Neural cell (in vitro differentiated cells): ENCODE data around the gene AGAP3. TPM values are rescaled to one million over a fixed set of nuclear protein-coding genes. Genes with fewer than 3 reads are reported as not detected.

Experiments
- H2AFZ ChIP-seq: fragments of 200-600, 300-800 bp; sonication (generic), shearing (Covaris generic); 2 replicates; pipeline ENCODE4 v1.6.0; 2014; ENCODE audit warnings: low read depth, mild to moderate bottlenecking, antibody characterized with exemption, low read length, moderate library complexity
- H3F3A ChIP-seq: fragments of 200-600 bp; shearing (Covaris generic); 2 replicates; pipeline ENCODE4 v1.6.1; 2016; ENCODE audit warnings: mild to moderate bottlenecking, moderate library complexity, mixed read lengths, antibody characterized with exemption, low read length; ENCODE audit not compliant: insufficient read depth, poor library complexity, severe bottlenecking
- H3K27ac ChIP-seq: fragments of 200-600, 300-800 bp; sonication (generic), shearing (Covaris generic); 2 replicates; pipeline ENCODE4 v1.5.1; 2014; ENCODE audit warnings: mild to moderate bottlenecking, low read length, moderate library complexity
- H3K27me3 ChIP-seq: fragments of 300-800, 200-600 bp; sonication (generic), shearing (Covaris generic); 2 replicates; pipeline ENCODE4 v1.6.0; 2014; ENCODE audit warnings: mild to moderate bottlenecking, low read depth, low read length, moderate library complexity; ENCODE audit not compliant: insufficient read depth
- H3K36me3 ChIP-seq: fragments of 300-800, 200-600 bp; sonication (generic), shearing (Covaris generic); 2 replicates; pipeline ENCODE4 v1.5.1; 2014; ENCODE audit warnings: mild to moderate bottlenecking, antibody characterized with exemption, low read length, moderate library complexity; ENCODE audit not compliant: insufficient read depth
- H3K4me2 ChIP-seq: fragments of 300-800, 200-600 bp; sonication (generic), shearing (Covaris generic); 2 replicates; pipeline ENCODE4 v1.6.0; 2014; ENCODE audit warnings: mild to moderate bottlenecking, low read length
- H3K4me3 ChIP-seq: fragments of 300-800, 200-600 bp; sonication (generic), shearing (Covaris generic); 2 replicates; pipeline ENCODE4 v1.5.1; 2014; ENCODE audit warnings: mild to moderate bottlenecking, low read length, moderate library complexity
- H3K79me2 ChIP-seq: fragments of 200-600 bp; shearing (Covaris generic); replicated peaks from 2 replicates; pipeline ENCODE4 v1.6.0; 2014; ENCODE audit warnings: mild to moderate bottlenecking, low read length, moderate library complexity; ENCODE audit not compliant: insufficient read depth
- H3K9ac ChIP-seq: fragments of 300-800, 200-600 bp; sonication (generic), shearing (Covaris generic); 2 replicates; pipeline ENCODE4 v1.6.1; 2016; ENCODE audit warnings: mild to moderate bottlenecking, low read length, mixed read lengths
- H3K9me2 ChIP-seq: fragments of 200-600 bp; shearing (Covaris generic); 2 replicates; pipeline ENCODE4 v1.6.1; 2016; ENCODE audit warnings: mild to moderate bottlenecking, low read length, mixed read lengths; ENCODE audit not compliant: insufficient read depth
- H3K9me3 ChIP-seq: fragments of 200-600, 300-800 bp; sonication (generic), shearing (Covaris generic); 2 replicates; pipeline ENCODE4 v1.6.1; 2016; ENCODE audit warnings: mild to moderate bottlenecking, mixed run types, low read length, moderate library complexity, mixed read lengths
- H4K20me1 ChIP-seq: fragments of 200-600 bp; shearing (Covaris generic); 2 replicates; pipeline ENCODE4 v1.6.1; 2016; ENCODE audit warnings: mild to moderate bottlenecking, mixed run types; ENCODE audit not compliant: insufficient read depth
- EP300 ChIP-seq: fragments of 450-650 bp; conservative IDR thresholded peaks from 2 replicates; pipeline ENCODE4 v1.6.1; 2014; ENCODE audit warnings: antibody characterized with exemption, mild to moderate bottlenecking, moderate library complexity; ENCODE audit not compliant: poor library complexity, severe bottlenecking
- EZH2 ChIP-seq: fragments of 200-600, 300-800 bp; shearing (Covaris generic), sonication (generic); IDR thresholded peaks from 2 replicates; pipeline ENCODE4 v1.6.1; 2014; ENCODE audit warnings: antibody characterized with exemption, low read length, borderline replicate concordance, mild to moderate bottlenecking; ENCODE audit not compliant: insufficient read depth, poor library complexity, severe bottlenecking
- MXI1 ChIP-seq: fragments of 450-650 bp; conservative IDR thresholded peaks from 2 replicates; pipeline ENCODE4 v1.6.1; 2014; ENCODE audit warnings: antibody characterized with exemption, mild to moderate bottlenecking; ENCODE audit not compliant: poor library complexity, severe bottlenecking
- POLR2AphosphoS5 ChIP-seq: IDR thresholded peaks from 2 replicates; pipeline ENCODE4 v1.6.1; 2012
- RAD21 ChIP-seq: fragments of 450-650 bp; conservative IDR thresholded peaks from 2 replicates; pipeline ENCODE4 v1.6.1; 2014; ENCODE audit warnings: antibody characterized with exemption, mild to moderate bottlenecking, moderate library complexity
- SMC3 ChIP-seq: fragments of 450-650 bp; conservative IDR thresholded peaks from 2 replicates; pipeline ENCODE4 v1.6.1; 2014; ENCODE audit warnings: antibody characterized with exemption, mild to moderate bottlenecking, moderate library complexity; ENCODE audit not compliant: poor library complexity
- TAF1 ChIP-seq: IDR thresholded peaks from 2 replicates; pipeline ENCODE4 v1.6.1; 2012; ENCODE audit warnings: low read depth
- polyA plus RNA-seq: library from polyadenylated mRNA; depleted of rRNA; stranded (reverse); fragments of >200 nt; gene quantifications from 2 replicates; pipeline ENCODE4 v1.2.3, GENCODE V29; 2014
- TF ChIP-seq, protein P1 (sequence below): fragments of 450-650 bp; IDR thresholded peaks from 2 replicates; pipeline ENCODE4 v1.5.1; 2014; ENCODE audit warnings: antibody characterized with exemption, mild to moderate bottlenecking, moderate library complexity; ENCODE audit not compliant: poor library complexity, severe bottlenecking
- TF ChIP-seq, protein P2 (sequence below): IDR thresholded peaks from 2 replicates; pipeline ENCODE4 v1.6.1; 2012; ENCODE audit warnings: borderline replicate concordance

The AGAP3 gene
- polyA plus RNA-seq, 1 donor from 2014 or later, result 117 TPM

DNA sequence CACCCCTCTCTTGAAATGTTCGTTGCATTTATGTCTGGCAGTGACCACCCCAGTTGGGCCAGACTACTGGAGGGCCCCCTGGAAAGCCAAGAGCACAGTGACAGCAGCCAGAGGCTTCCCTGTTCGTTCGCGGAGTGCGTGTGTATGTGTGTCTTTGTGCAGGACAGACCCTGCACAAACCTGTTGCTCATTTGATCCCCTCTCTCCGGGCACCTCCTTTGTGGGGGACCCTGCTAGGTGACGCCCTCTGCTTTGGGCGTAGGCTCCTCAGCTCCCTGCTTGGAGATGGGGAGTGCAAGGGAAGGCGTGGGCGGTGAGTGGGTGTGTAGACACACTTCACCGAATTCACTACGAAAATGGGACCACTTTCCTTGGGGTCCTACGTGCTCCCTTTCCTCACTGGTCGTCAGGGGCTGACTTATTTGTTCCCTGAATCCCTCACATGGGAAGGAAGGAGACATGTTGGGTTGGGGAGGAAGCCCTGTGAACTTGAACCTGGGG, 38.7 kb downstream of the AGAP3 start:
- no peaks in the 10 kb centered on the region for H3K79me2 ChIP-seq
- H2AFZ ChIP-seq, result no peak overlapping the region
- H3K9me3 ChIP-seq, result no peaks in the 10 kb centered on the region
- H3K9ac ChIP-seq, result peak overlapping the region; percentile 23
- H3K27me3 ChIP-seq, result no peaks in the 10 kb centered on the region
- H3K4me2 ChIP-seq, result no peak overlapping the region
- TF ChIP-seq MXI1 (no peak), POLR2AphosphoS5 (no peak), TAF1 (no peak), RAD21 (no peak), SMC3 (no peak), EZH2 (no peak), EP300 (no peak)
- TF ChIP-seq, protein P1, sequence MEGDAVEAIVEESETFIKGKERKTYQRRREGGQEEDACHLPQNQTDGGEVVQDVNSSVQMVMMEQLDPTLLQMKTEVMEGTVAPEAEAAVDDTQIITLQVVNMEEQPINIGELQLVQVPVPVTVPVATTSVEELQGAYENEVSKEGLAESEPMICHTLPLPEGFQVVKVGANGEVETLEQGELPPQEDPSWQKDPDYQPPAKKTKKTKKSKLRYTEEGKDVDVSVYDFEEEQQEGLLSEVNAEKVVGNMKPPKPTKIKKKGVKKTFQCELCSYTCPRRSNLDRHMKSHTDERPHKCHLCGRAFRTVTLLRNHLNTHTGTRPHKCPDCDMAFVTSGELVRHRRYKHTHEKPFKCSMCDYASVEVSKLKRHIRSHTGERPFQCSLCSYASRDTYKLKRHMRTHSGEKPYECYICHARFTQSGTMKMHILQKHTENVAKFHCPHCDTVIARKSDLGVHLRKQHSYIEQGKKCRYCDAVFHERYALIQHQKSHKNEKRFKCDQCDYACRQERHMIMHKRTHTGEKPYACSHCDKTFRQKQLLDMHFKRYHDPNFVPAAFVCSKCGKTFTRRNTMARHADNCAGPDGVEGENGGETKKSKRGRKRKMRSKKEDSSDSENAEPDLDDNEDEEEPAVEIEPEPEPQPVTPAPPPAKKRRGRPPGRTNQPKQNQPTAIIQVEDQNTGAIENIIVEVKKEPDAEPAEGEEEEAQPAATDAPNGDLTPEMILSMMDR, result no peak
- TF ChIP-seq, protein P2, sequence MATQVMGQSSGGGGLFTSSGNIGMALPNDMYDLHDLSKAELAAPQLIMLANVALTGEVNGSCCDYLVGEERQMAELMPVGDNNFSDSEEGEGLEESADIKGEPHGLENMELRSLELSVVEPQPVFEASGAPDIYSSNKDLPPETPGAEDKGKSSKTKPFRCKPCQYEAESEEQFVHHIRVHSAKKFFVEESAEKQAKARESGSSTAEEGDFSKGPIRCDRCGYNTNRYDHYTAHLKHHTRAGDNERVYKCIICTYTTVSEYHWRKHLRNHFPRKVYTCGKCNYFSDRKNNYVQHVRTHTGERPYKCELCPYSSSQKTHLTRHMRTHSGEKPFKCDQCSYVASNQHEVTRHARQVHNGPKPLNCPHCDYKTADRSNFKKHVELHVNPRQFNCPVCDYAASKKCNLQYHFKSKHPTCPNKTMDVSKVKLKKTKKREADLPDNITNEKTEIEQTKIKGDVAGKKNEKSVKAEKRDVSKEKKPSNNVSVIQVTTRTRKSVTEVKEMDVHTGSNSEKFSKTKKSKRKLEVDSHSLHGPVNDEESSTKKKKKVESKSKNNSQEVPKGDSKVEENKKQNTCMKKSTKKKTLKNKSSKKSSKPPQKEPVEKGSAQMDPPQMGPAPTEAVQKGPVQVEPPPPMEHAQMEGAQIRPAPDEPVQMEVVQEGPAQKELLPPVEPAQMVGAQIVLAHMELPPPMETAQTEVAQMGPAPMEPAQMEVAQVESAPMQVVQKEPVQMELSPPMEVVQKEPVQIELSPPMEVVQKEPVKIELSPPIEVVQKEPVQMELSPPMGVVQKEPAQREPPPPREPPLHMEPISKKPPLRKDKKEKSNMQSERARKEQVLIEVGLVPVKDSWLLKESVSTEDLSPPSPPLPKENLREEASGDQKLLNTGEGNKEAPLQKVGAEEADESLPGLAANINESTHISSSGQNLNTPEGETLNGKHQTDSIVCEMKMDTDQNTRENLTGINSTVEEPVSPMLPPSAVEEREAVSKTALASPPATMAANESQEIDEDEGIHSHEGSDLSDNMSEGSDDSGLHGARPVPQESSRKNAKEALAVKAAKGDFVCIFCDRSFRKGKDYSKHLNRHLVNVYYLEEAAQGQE, result no peak
- H4K20me1 ChIP-seq, result peaks cover 13% of the 10 kb centered on the region
- H3K4me3 ChIP-seq, result peak overlapping the region; percentile 54
- H3K27ac ChIP-seq, result no peak overlapping the region
- H3F3A ChIP-seq, result peaks cover 4% of the 10 kb centered on the region
- H3K9me2 ChIP-seq, result no peaks in the 10 kb centered on the region
- no peaks in the 10 kb centered on the region for H3K36me3 ChIP-seq

DNA sequence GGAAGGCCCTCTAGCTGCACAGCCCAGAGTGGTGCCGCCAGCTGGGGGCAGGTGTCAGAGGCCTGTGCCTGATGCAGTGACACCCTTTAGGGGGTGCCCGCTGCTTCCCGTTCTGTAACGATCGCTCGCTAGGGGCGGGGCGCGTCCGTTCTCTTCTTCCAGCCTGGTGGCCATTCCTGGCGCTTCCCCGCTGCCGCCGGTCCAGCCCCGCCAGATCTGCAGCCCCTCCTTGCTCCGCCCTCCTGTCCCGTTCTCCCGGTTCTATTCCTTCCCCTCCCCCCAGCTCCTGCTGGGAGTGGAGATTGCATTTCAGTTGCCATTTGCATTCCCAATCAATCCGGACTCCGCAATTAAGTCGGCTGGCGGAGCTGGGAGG, 39.2 kb downstream of the AGAP3 start:
- no peak overlapping the region for H3K4me2 ChIP-seq
- TF ChIP-seq, protein P1, result peak; percentile 34
- no peak for TF ChIP-seq POLR2AphosphoS5

More for the DNA sequence above, 39.2 kb downstream of the AGAP3 start:
- H3K27me3 ChIP-seq, result no peaks in the 10 kb centered on the region
- no peaks in the 10 kb centered on the region for H3K36me3 ChIP-seq
- no peaks in the 10 kb centered on the region for H3K9me2 ChIP-seq
- H4K20me1 ChIP-seq, result peaks cover 13% of the 10 kb centered on the region
- no peak overlapping the region for H2AFZ ChIP-seq
- peak overlapping the region; percentile 23 for H3K9ac ChIP-seq
- H3K27ac ChIP-seq, result no peak overlapping the region
- no peaks in the 10 kb centered on the region for H3K79me2 ChIP-seq
- peak overlapping the region; percentile 54 for H3K4me3 ChIP-seq
- peaks cover 4% of the 10 kb centered on the region for H3F3A ChIP-seq
- H3K9me3 ChIP-seq, result no peaks in the 10 kb centered on the region
